CD4-positive, alpha-beta T cell (primary cell): Measurements from ENCODE around the gene CCIN. TPM values are rescaled to one million over a fixed set of nuclear protein-coding genes. Genes with fewer than 3 reads are reported as not detected.

Experiments used
- ATAC-seq: fragments of 200-7000 bp; cut with Tn5 transposase; one replicate; pipeline ENCODE4 v1.10.0; 2022; ENCODE audit warnings: mild to moderate bottlenecking; ENCODE audit not compliant: poor library complexity
- CTCF ChIA-PET: fragments of 350-600 bp; sonication (Branson Sonifier 250); formaldehyde crosslinking; loops from one replicate; lab custom pipeline; 2021; ENCODE audit warnings: antibody characterized with exemption, inconsistent platforms; lab: Charles Lee
- POLR2A ChIA-PET: fragments of 350-600 bp; sonication (Branson Sonifier 250); formaldehyde crosslinking; loops from one replicate; lab custom pipeline; 2021; ENCODE audit warnings: antibody characterized with exemption, inconsistent platforms; lab: Charles Lee
- DNase-seq, 14 experiments: peaks; one replicate each; pipeline ENCODE4 v3.0.0-alpha.2; 2013 to 2020; ENCODE audit warnings: mixed read lengths in 2 of 14
- H3K27ac ChIP-seq, 2 donors: one replicate each; pipeline versions ENCODE4 v1.5.1 to v1.7.0; 2013; ENCODE audit warnings: low read length in 2 of 2, low read depth in 1 of 2, mild to moderate bottlenecking in 1 of 2
- H3K27me3 ChIP-seq, 2 experiments: 1 replicate in 1 of 2; 2 replicates in 1 of 2; pipeline versions ENCODE4 v1.6.1 to v1.7.0; 2013; ENCODE audit warnings: low read length in 2 of 2, control low read depth in 1 of 2, mild to moderate bottlenecking in 1 of 2, moderate library complexity in 1 of 2; ENCODE audit not compliant: insufficient read depth in 2 of 2, control insufficient read depth in 1 of 2
- H3K36me3 ChIP-seq: one replicate; pipeline ENCODE4 v1.6.1; 2013; ENCODE audit warnings: low read length, control low read depth; ENCODE audit not compliant: insufficient read depth
- H3K4me1 ChIP-seq: one replicate; pipeline ENCODE4 v1.6.1; 2013; ENCODE audit warnings: low read length, control low read depth; ENCODE audit not compliant: insufficient read depth
- H3K4me3 ChIP-seq: one replicate; pipeline ENCODE4 v1.5.1; 2013; ENCODE audit warnings: mild to moderate bottlenecking, low read length, moderate library complexity
- H3K9me3 ChIP-seq, 2 experiments: 1 replicate in 1 of 2; 2 replicates in 1 of 2; pipeline versions ENCODE4 v1.6.1 to v1.7.0; 2013; ENCODE audit warnings: low read length in 2 of 2, mild to moderate bottlenecking in 2 of 2, control low read depth in 1 of 2, moderate library complexity in 1 of 2; ENCODE audit not compliant: control insufficient read depth in 1 of 2, insufficient read depth in 1 of 2
- H3K27ac Mint-ChIP-seq: one replicate; pipeline ENCODE4 v1.8.0; 2020; ENCODE audit warnings: mixed read lengths
- H3K27me3 Mint-ChIP-seq: one replicate; pipeline ENCODE4 v1.8.0; 2021; ENCODE audit warnings: mixed read lengths
- H3K36me3 Mint-ChIP-seq: one replicate; pipeline ENCODE4 v1.8.0; 2021; ENCODE audit warnings: low read depth, mixed read lengths
- H3K4me1 Mint-ChIP-seq: one replicate; pipeline ENCODE4 v1.8.0; 2021; ENCODE audit warnings: low read depth, mixed read lengths
- H3K4me3 Mint-ChIP-seq: one replicate; pipeline ENCODE4 v1.8.0; 2020; ENCODE audit warnings: mild to moderate bottlenecking, mixed read lengths
- H3K9me3 Mint-ChIP-seq: one replicate; pipeline ENCODE4 v1.8.0; 2020; ENCODE audit warnings: mixed read lengths
- intact Hi-C, 2 experiments: fragments of 100-400 bp; cut with DNase I in 1 of 2; cut with micrococcal nuclease in 1 of 2; formaldehyde crosslinking; loops; one replicate each; pipeline versions ENCODE4 v1.15.1 to v1.9.0; 2023 to 2025; cut with DNase I, micrococcal nuclease
- total RNA-seq, 174 experiments: library from RNA in 2 of 174; stranded (reverse) in 2 of 174; gene quantifications; one replicate each; pipeline ENCODE4 v1.2.3 and lab custom pipeline; 2021 to 2026
- TF ChIP-seq, protein P1 (sequence below): fragments of 200-600 bp; IDR thresholded peaks from one replicate; pipeline ENCODE4 v1.8.0; 2022; ENCODE audit warnings: antibody characterized with exemption, mild to moderate bottlenecking

CCIN gene
- total RNA-seq, 2 experiments from 2014 or later: 0.22 to 0.36 TPM

GRCh38 chr9:36134761-36135505 lies 34.3 kb upstream of the CCIN start:
- POLR2A ChIA-PET: no interaction called here
- H3K4me1 ChIP-seq: peaks cover 38% of the 10 kb centered on the region
- Mint-ChIP-seq H3K27ac (peak overlapping the region; percentile 63), H3K4me1 (peaks cover 36% of the 10 kb centered on the region), H3K36me3 (peaks cover 7% of the 10 kb centered on the region), H3K27me3 (no peaks in the 10 kb centered on the region), H3K9me3 (no peaks in the 10 kb centered on the region), H3K4me3 (peak overlapping the region; percentile 90)
- no peak overlapping the region for H3K4me3 ChIP-seq
- TF ChIP-seq, protein P1, sequence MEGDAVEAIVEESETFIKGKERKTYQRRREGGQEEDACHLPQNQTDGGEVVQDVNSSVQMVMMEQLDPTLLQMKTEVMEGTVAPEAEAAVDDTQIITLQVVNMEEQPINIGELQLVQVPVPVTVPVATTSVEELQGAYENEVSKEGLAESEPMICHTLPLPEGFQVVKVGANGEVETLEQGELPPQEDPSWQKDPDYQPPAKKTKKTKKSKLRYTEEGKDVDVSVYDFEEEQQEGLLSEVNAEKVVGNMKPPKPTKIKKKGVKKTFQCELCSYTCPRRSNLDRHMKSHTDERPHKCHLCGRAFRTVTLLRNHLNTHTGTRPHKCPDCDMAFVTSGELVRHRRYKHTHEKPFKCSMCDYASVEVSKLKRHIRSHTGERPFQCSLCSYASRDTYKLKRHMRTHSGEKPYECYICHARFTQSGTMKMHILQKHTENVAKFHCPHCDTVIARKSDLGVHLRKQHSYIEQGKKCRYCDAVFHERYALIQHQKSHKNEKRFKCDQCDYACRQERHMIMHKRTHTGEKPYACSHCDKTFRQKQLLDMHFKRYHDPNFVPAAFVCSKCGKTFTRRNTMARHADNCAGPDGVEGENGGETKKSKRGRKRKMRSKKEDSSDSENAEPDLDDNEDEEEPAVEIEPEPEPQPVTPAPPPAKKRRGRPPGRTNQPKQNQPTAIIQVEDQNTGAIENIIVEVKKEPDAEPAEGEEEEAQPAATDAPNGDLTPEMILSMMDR: no peak
- H3K9me3 ChIP-seq: no peaks in the 10 kb centered on the region
- DNase-seq (no peak), ATAC-seq (no peak)
- no peak overlapping the region for H3K27ac ChIP-seq
- CTCF ChIA-PET: interaction anchor here (2.4 kb wide), 1 partner anchor 32 kb away, joined by 17 read pairs; no protein-coding TSS in a partner anchor
- no peaks in the 10 kb centered on the region for H3K27me3 ChIP-seq
- no peaks in the 10 kb centered on the region for H3K36me3 ChIP-seq
- intact Hi-C loops: no loop called here

GRCh38 chr9:36135741-36136271 lies 33.4 kb upstream of the CCIN start:
- Mint-ChIP-seq H3K9me3 (no peaks in the 10 kb centered on the region), H3K4me3 (peak overlapping the region; percentile 90), H3K27me3 (no peaks in the 10 kb centered on the region), H3K27ac (peak overlapping the region; percentile 63), H3K36me3 (peaks cover 7% of the 10 kb centered on the region), H3K4me1 (peaks cover 45% of the 10 kb centered on the region)
- DNase-seq (no peak), ATAC-seq (no peak)
- TF ChIP-seq, protein P1: no peak
- CTCF ChIA-PET: interaction anchor here (1.0 to 2.4 kb wide), 6 partner anchors 11 to 54 kb away, joined by 3 to 17 read pairs (median 8); partner anchors contain the start of gene CLTA
- Histone ChIP-seq H3K9me3 (no peaks in the 10 kb centered on the region), H3K27me3 (no peaks in the 10 kb centered on the region), H3K4me3 (peak overlapping the region; percentile 85), H3K27ac (no peak overlapping the region), H3K36me3 (no peaks in the 10 kb centered on the region), H3K4me1 (peaks cover 47% of the 10 kb centered on the region)
- POLR2A ChIA-PET: interaction anchor here (0.8 to 2.2 kb wide), 10 partner anchors 8 to 99 kb away, joined by 3 to 20 read pairs (median 4); partner anchors contain the start of genes CLTA and RECK
- intact Hi-C loops: loop anchor here (1.0 to 2.0 kb wide), 3 partner anchors 15 to 54 kb away; partner anchors contain the start of gene CLTA (in 1 of the 2)

DNA sequence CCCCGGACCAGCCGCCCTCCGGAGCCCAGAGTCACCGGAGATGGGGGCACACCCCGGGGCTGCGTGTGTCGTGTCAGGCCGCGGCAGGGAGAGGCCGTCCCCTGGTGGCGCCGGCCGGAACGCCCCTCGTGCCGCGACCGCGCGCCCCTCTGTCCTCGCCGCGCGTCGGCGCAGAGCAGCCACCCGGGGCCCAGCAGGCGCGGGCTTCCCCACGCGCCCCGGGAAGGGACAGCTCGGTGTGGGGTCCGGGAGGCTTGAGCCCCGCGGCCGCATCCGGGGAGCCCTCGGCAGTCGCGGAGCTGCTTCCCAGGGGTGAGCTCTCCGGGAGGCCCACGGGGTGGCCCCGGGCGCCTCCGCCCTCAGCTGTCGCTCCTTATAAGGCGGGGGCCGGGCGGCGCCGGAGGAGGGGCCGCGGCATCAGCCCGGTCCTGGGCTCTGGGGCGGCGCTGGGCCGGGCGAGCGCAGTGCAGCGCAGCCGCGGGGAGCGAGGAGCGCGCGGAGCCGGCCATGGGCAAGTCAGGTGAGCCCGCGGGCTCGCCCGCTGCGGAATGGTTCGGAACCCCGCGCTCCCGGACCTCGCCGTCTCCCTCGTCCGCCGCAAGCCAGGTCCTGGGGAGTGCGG lies 32.8 kb upstream of the CCIN start, which contains the start of gene GLIPR2:
TSS of gene GLIPR2 (plus strand) at position 462 of the 622 bp plus-strand sequence. CDS start at position 508, 46 bp downstream.
- H3K9me3 ChIP-seq: no peaks in the 10 kb centered on the region
- Mint-ChIP-seq H3K36me3 (peaks cover 7% of the 10 kb centered on the region), H3K27ac (peak within 1 kb of the TSS; percentile 92), H3K27me3 (no peaks in the 10 kb centered on the region), H3K4me3 (peak within 1 kb of the TSS; percentile 98), H3K9me3 (no peaks in the 10 kb centered on the region), H3K4me1 (peaks cover 51% of the 10 kb centered on the region)
- TF ChIP-seq, protein P1: no peak
- peaks cover 53% of the 10 kb centered on the region for H3K4me1 ChIP-seq
- H3K27ac ChIP-seq: peak within 1 kb of the TSS; percentile 53 to 59
- DNase-seq (peak; percentile 53 to 91 (median 72)), ATAC-seq (peak; percentile 93)
- no peaks in the 10 kb centered on the region for H3K27me3 ChIP-seq
- peak within 1 kb of the TSS; percentile 85 for H3K4me3 ChIP-seq
- ChIA-PET POLR2A (interaction anchor here (0.8 to 2.2 kb wide), 11 partner anchors 8 to 100 kb away, joined by 3 to 20 read pairs (median 4); partner anchors contain the start of genes CLTA and RECK), CTCF (interaction anchor here (1.0 to 2.4 kb wide), 8 partner anchors 10 to 54 kb away, joined by 3 to 17 read pairs (median 6); partner anchors contain the start of gene CLTA)
- intact Hi-C loops: loop anchor here (1.0 to 2.0 kb wide), 3 partner anchors 15 to 54 kb away; partner anchors contain the start of gene CLTA (in 1 of the 2)
- no peaks in the 10 kb centered on the region for H3K36me3 ChIP-seq
